HG02973 (cell line): Measurements from ENCODE around the gene TEK.
"Not testable (repeated sequence)": the region's sequence is repeated elsewhere in the genome, so short reads cannot be mapped to it uniquely, and the experiment has no call there.

ENCODE experiments used
- ATAC-seq: cut with Tn5 transposase; IDR thresholded peaks from one replicate; pipeline ENCODE4 v1.9.1; 2021; ENCODE audit warnings: moderate library complexity; ENCODE audit not compliant: unreplicated experiment

The TEK gene

GRCh38 chr9:27209034-27209433 is 100.0 kb downstream of the TEK start:
- no peak for ATAC-seq

GRCh38 chr9:27210588-27210987 is 101.6 kb downstream of the TEK start:
- no peak for ATAC-seq

- no peak for ATAC-seq
Observed at GRCh38 chr9:27212191-27212590, 103.2 kb downstream of the TEK start.

GRCh38 chr9:27212621-27213020 is 103.6 kb downstream of the TEK start:
- no peak for ATAC-seq

GRCh38 chr9:27227192-27227591 is 118.2 kb downstream of the TEK start:
- no peak for ATAC-seq

GRCh38 chr9:27239648-27240047 is 130.6 kb downstream of the TEK start:
- ATAC-seq = not testable (repeated sequence)

GRCh38 chr9:27247756-27248155 is 138.7 kb downstream of the TEK start:
- ATAC-seq = peak; percentile 67

- no peak for ATAC-seq
Observed at GRCh38 chr9:27248702-27249101, 139.7 kb downstream of the TEK start.

- ATAC-seq = no peak
Observed at GRCh38 chr9:27258662-27259061, 149.6 kb downstream of the TEK start.

GRCh38 chr9:27260789-27261516 is 151.9 kb downstream of the TEK start:
- no peak for ATAC-seq

- no peak for ATAC-seq
Observed at GRCh38 chr9:27261517-27262211, 152.6 kb downstream of the TEK start.

GRCh38 chr9:27272103-27272502 is 163.1 kb downstream of the TEK start:
- no peak for ATAC-seq

- no peak for ATAC-seq
Observed at GRCh38 chr9:27273186-27273585, 164.2 kb downstream of the TEK start.

- no peak for ATAC-seq
Observed at GRCh38 chr9:27276193-27277030, 167.4 kb downstream of the TEK start.

GRCh38 chr9:27278374-27278773 is 169.3 kb downstream of the TEK start:
- ATAC-seq = no peak

- no peak for ATAC-seq
Observed at GRCh38 chr9:27279611-27280010, 170.6 kb downstream of the TEK start.
